Fibroblast of skin of left quadriceps (primary cell): ENCODE results near the gene DTYMK.
A peak's percentile ranks its signal among the peaks of the same experiment; 100 is the strongest.
"Not testable (repeated sequence)": the region's sequence is repeated elsewhere in the genome, so short reads cannot be mapped to it uniquely, and the experiment has no call there.

Source experiments
- DNase-seq, 2 experiments: peaks; one replicate each; pipeline ENCODE4 v3.0.0-alpha.2; 2013; ENCODE audit warnings: low read depth in 2 of 2

DTYMK gene

DNA sequence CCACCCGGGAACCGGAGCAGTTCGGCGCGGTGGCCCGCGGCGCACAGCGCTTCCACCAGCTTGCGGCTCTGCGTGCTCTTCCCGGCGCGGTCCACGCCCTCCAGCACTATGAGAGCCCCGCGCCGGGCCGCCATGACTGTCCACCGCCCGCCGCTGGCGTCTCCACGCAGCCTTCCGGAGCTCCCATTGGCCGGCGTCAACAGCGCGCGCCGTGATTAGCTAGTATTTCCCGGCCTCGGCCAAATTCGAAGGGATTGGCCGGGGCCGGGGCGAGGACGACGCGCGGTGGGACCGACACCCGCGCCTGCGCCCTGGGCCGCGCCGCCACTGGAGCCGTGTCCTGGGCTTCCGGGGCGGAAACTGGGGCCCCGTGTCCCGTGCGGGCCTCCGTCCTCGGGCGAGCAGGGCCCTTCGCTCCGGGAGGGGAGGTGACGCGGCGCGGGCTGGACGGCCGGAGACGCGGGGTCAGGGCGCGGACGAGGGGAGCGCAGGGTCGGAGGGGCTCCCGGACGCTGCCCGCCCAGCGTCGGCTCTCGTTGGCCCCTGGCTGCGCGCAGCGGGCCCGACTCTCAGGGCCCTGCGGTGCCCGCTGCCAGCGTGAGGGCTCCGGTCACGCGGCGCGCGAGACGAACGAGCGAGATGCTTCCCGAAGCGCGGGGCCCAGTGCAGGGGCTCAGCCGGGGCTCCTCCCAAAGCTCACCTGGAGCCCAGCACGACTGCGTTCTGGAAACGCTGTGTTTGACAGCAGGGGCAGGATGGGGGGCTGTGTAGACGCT, at the start of gene DTYMK:
DTYMK (minus strand) TSS at position 166 of the 776 bp plus-strand sequence; CDS start at position 134, 32 bp downstream.
- peak; percentile 93 to 94 for DNase-seq

- DNase-seq: no peak
These were observed 49.5 kb upstream of the DTYMK start for GRCh38 chr2:241736111-241736510.

DNA sequence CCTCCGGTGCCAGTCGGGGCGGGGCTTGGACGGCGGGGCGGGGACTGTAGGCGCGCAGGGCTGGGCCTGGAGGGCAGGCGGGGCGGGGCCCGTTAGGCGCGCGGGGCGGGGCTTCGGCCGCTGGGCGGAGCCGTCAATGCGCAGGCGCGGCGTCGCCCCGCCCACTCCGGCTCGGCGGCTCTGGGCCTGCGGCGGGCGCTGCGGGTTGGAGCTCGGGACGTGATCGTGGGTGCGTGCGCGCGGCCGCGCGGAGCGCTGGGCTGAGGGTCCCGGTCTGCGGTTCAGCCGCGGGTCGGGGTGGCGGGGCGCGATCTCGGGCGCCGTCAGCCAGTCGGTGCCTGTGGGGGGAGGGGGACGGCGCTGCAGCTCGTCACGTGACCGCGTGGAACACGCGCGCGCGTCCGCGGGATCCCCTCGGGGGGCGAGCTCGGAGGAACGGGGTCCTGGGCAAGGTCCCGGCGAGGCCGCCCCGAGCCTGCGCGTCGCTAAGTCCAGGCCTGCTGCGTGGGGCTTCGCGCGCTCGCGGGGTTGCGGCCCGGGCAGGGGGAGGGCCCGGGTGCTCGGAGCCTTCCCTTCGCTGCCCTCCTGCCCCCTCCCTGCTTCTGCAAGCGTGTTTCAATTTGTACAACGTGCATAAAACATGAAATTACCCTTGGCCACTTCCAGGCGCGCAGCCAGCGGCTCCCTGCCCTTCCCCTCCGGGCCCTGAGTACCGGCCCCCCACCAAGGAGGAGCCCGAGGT, 48.0 kb upstream of the DTYMK start, which contains the start of gene D2HGDH:
D2HGDH (plus strand) TSS at position 164 of the 742 bp plus-strand sequence. CDS start 595 bp downstream, outside the sequence.
- peak; percentile 62 to 64 for DNase-seq

DNA sequence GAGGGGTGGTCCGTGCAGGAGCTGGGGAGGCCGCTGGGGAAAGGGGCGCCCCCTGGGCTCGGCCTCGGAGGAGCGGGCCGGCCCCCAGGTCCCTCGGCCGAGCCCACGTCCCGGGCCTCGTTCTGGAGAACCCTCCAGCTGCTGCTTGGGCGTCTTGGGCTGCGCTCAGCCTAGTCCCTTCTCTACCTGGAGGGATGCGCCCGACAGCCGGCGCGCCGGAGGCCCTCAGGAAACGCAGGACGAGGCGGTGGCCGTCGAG, 47.5 kb upstream of the DTYMK start:
- no peak for DNase-seq

DNA sequence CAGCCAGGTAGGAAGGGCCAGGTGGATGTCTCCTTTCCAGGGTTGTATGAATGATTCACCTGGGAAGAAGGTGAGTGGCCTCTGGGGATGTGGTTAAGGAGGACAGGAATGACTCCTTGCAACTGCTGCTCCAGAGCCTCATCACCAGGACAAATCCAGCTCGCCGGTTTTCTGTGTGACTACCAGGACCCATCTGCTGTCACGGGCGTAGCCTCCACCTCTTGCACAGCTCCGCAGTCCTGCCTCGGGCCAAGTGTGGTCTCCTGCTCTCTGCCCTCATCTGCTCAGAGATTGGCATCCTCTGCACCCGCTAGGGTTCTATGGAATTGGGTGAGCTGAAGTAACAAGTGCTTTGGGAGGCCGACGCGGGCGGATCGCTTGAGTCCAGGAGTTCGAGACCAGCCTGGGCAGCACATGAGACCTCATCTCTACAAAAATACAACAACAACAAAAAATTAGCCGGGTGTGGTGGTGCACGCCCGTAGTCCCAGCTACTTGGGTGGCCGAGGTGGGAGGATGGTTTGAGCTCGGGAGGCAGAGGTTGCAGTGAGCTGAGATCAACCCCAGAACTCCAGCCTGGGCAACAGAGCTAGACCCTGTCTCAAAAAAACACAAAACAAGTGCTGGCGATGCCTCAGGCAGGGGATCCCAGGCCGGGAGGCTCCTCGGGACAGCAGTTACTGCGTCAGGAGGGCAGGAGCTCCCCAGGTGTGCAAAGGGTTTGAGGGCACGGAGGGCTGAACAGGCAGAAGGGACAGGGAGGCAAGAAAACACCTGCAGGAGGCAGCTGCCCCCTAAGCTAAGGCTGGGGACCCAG, 47.0 kb upstream of the DTYMK start:
- DNase-seq: no peak

GRCh38 chr2:241732513-241733186, 46.0 kb upstream of the DTYMK start:
- DNase-seq: not testable (repeated sequence)

DNA sequence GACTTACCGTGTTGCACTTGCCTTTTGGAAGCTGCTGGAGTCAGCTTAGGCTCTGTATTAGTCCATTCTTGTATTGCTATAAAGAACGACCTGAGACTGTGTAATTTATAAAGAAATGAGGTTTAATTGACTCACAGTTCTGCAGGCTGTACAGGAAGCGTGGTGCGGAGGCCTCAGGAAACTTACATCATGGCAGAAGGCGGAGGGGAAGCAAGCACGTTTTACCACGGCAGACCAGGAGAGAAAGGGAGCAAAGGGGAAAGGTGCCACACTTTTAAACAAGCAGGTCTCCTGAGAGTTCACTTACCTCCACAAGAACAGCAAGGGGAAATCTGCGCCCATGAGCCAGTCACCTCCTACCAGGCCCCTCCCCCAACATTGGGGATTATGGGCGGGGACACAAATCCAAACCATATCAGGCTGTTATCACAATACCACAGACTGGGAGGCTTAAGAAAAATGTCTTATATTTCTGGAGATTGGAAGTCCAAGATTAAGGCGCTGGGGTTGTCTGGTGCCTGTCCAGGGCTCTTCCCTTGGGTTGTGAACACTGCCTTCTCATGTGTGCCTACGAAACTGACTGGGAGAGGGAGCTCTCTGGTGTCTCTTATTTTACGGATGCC, 44.2 kb upstream of the DTYMK start:
- no peak for DNase-seq

GRCh38 chr2:241729868-241730267, 43.3 kb upstream of the DTYMK start:
- DNase-seq: no peak

GRCh38 chr2:241728627-241729026, 42.0 kb upstream of the DTYMK start:
- no peak for DNase-seq

DNA sequence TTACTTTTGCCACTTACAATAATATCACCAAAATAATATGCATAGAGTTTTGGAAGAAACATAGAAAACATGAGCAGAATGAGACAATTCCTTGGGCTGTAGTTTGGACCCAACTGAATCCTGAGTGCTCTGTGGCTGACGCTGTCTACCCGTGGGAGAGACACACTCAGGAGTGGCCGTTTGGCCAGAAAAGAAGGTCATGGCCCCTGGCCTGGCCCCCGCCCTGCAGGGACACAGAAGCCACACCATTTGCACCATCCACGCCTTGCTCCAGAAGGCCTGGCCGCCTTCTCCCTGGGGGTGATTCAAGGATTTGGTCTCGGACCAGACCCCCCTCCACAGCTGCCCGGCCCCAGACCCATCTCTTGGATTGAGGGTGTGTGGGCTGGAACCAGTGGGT, 41.4 kb upstream of the DTYMK start:
- DNase-seq: no peak

DNA sequence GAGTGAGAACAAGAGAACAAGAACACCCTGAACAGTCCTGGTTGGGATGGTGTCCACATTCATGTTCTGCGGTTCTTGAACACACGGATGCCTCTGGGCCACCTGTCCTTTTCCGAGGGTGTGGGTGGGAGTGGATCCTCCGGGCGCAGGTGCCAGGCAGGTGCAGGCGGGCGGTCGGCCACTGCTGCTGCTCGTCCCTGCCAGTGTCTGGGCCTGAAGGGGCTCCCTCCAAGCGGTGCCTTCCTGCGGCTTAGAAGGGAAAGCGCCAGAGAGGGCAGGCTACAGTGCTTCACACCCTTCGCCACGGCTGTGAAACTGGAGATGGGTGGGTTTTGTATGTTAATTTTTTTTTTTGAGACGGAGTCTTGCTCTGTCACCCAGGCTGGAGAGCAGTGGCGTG, 39.8 kb upstream of the DTYMK start:
- DNase-seq: no peak

- no peak for DNase-seq
These were observed 38.6 kb upstream of the DTYMK start for GRCh38 chr2:241724975-241725870.

DNA sequence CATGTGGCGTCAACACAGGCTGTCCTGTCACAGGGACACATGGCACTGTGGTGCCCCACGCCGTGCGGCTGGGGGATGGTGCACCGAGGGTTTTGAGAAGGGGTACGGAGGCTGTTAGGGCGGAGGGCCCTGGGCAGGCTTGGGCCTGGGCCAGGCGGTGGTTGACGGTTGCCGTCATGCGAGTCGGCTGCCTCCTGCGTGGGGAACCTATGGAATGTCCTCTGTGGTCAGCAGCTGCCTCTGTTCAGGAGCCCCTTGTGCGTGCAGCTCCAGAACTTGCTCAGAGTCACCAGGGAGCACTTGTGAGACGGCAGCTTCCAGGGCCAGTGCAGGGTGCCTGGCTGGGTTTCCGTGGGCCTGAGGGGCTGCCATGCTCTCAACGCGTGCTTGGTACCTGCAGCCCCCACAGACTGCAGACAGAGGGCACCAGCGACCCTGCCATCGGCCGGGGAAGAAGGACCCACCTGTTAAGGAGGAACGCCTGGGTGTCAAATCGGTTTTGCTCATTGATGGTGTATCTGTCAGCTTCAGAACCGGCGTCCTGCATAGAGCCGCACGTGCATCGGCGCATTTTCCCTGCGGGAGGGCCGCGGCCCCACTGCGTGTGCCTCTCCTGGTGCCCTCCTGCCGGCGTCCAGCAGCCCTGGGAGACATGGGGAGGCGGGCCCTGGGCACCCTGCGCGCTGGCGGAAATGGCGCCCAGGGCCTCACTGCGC, 37.8 kb upstream of the DTYMK start:
- DNase-seq: no peak

DNA sequence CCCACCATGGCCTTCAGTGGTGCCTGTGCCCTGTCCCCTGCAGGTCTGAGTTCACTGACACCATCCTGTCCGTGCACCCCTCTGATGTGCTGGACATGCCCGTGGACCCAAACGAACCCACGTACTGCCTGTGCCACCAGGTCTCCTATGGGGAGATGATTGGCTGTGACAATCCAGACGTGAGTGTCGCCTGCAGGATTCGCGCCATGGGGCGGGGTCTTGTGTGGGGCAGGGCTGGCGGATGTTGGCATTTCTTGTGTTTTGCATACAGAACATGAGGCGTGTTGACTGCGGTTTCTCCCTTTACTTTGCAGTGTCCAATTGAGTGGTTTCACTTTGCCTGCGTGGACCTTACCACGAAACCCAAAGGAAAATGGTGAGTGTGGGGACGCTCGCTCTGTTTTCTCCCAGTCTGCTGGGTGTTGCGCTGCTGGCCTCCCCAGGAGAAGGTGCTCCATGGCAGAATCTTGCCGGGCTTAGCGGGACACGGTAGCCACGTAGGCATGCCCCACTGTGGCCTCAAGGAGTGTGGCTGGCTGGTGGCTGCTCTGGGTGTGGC, 36.4 kb upstream of the DTYMK start:
- DNase-seq: no peak

DNA sequence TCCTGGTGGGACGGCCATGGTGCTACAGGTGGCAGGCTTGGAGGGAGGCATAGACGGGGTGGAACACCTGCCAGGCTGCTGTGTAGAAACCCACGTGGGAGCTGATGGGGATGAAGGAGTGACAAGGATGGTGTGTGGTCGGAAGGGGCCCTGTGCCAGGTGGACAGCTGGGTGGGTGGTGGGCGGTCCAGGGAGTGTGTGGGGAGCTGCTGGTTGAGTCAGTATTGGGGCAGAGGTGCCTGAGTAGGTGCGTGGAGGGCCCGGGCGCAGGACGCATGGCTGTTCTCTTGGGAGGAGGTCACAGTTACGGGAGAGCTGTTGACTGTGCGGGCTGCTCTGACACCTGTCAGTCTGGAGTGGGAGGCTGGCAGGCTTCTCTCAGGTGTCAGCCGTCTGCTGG, 35.2 kb upstream of the DTYMK start:
- no peak for DNase-seq

- no peak for DNase-seq
These were observed 33.9 kb upstream of the DTYMK start for GRCh38 chr2:241720560-241720959.

- no peak for DNase-seq
These were observed 33.5 kb upstream of the DTYMK start for GRCh38 chr2:241720099-241720498.

DNA sequence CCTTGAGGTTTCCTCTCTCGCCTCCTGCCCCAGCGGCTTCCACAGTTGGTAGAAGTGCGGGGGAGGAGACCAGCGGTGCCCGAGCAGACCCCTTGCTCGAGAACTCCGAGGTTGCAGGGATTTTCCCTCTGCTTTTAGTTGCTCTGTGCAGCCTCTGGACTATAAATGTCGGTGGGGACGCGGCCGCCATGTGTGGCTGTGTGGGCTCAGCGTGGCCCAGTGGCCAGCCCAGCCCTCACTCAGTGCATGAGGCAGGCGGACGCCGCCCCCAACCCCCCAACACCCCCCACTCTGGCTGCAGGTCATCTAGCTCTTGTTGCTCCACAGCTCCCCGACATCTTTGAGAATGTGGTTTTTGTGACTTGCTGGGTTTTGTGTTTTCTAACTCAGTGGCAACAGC, 32.5 kb upstream of the DTYMK start:
- no peak for DNase-seq

GRCh38 chr2:241708879-241709278, 22.3 kb upstream of the DTYMK start:
- no peak for DNase-seq
